ENCODE measurements around the gene SARM1. TPM values are rescaled to one million over a fixed set of nuclear protein-coding genes. Genes with fewer than 3 reads are reported as not detected.

Gene SARM1
- total RNA-seq, 3 donors from 2014 or later (not counting 1 experiment from before 2014, with no cell fraction given), result 25.7 to 33.0 (median 26.2) TPM

DNA sequence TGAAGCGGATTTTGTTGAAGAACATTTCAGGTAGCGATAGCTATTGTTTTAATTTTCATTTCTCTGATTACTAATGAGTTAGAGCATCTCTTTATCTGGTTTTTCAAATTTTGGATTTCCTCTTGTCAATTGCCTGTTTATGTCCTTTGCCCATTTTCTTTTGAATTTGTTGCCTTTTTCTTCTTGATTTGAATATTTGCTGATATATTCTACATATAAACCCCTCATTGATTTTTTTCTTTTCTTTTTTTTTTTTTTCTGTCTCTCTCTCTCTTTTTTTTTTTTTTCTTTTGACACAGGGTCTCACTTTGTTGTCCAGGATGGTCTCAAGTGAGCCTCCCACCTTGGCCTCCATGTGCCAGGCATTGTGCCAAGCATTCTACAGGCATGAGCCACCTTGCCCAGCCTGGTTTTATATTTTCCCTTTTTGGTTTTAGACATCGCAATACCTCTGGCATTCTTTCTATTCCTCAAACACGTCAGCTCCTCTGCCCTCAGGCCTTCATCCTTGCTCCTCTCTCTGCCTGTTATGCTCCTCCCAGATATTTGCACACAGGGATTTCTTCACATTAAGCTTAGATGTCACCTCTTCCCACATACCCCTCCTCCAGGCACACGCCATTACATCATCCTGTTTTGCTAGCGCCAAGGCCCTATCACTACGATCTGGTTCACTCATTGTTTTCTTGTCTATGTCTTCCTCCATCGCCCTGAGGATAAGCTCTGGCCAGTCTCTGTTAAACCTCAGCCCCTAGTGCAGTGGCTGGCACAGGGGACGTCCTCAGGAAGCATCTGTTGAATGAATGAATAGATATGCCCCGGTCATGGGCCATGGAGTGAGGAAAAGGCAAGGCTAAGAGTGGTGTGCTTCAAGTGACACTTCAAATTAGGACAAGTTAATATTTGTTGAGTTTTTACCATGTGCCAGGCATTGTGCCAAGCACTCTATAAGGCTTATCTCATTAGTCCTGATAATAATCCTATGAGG is 8.6 kb downstream of the SARM1 start:
- Mint-ChIP-seq H3K36me3 (no peaks in the 10 kb centered on the region), H3K27ac (no peak overlapping the region), H3K4me1 (peaks cover 7 to 26% of the 10 kb centered on the region in 2 donors), H3K27me3 (ENCODE audit: low read depth in 2 of 2) (peaks cover 0 to 8% of the 10 kb centered on the region in 2 donors), H3K9me3 (no peaks in the 10 kb centered on the region), H3K4me3 (no peak overlapping the region)
- H3K4me3 ChIP-seq (ENCODE audit: low read length), result no peak overlapping the region
- H3K4me1 ChIP-seq (ENCODE audit: control insufficient read depth, insufficient read depth, low read length), result peaks cover 19% of the 10 kb centered on the region
- H3K27ac ChIP-seq (ENCODE audit: low read length), result no peak overlapping the region
- DNase-seq, result no peak
- no peaks in the 10 kb centered on the region for H3K36me3 ChIP-seq (ENCODE audit: control insufficient read depth, insufficient read depth, low read length)
- H3K9me3 ChIP-seq (ENCODE audit: control insufficient read depth, insufficient read depth, low read length), result no peaks in the 10 kb centered on the region
- intact Hi-C loops (cut with micrococcal nuclease), result no loop called here
- TF ChIP-seq, protein P1, sequence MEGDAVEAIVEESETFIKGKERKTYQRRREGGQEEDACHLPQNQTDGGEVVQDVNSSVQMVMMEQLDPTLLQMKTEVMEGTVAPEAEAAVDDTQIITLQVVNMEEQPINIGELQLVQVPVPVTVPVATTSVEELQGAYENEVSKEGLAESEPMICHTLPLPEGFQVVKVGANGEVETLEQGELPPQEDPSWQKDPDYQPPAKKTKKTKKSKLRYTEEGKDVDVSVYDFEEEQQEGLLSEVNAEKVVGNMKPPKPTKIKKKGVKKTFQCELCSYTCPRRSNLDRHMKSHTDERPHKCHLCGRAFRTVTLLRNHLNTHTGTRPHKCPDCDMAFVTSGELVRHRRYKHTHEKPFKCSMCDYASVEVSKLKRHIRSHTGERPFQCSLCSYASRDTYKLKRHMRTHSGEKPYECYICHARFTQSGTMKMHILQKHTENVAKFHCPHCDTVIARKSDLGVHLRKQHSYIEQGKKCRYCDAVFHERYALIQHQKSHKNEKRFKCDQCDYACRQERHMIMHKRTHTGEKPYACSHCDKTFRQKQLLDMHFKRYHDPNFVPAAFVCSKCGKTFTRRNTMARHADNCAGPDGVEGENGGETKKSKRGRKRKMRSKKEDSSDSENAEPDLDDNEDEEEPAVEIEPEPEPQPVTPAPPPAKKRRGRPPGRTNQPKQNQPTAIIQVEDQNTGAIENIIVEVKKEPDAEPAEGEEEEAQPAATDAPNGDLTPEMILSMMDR (IDR thresholded peaks at IDR 0.05), result no peak
- no peak for ATAC-seq
- H3K27me3 ChIP-seq (ENCODE audit: control insufficient read depth, insufficient read depth, low read length), result no peaks in the 10 kb centered on the region
- 76% methylated on average over 10 of the region's 10 CpGs for WGBS (ENCODE audit: insufficient coverage)

DNA sequence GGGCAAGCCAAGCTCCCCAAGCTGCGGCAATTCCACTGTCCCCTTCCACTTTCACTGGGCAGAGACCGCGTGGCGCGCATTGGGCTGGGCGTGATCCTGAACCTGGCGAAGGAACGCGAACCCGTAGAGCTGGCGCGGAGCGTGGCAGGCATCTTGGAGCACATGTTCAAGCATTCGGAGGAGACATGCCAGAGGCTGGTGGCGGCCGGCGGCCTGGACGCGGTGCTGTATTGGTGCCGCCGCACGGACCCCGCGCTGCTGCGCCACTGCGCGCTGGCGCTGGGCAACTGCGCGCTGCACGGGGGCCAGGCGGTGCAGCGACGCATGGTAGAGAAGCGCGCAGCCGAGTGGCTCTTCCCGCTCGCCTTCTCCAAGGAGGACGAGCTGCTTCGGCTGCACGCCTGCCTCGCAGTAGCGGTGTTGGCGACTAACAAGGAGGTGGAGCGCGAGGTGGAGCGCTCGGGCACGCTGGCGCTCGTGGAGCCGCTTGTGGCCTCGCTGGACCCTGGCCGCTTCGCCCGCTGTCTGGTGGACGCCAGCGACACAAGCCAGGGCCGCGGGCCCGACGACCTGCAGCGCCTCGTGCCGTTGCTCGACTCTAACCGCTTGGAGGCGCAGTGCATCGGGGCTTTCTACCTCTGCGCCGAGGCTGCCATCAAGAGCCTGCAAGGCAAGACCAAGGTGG is 9.8 kb downstream of the SARM1 start:
- Histone ChIP-seq H3K9me3 (ENCODE audit: control insufficient read depth, insufficient read depth, low read length) (no peaks in the 10 kb centered on the region), H3K27me3 (ENCODE audit: control insufficient read depth, insufficient read depth, low read length) (no peaks in the 10 kb centered on the region), H3K36me3 (ENCODE audit: control insufficient read depth, insufficient read depth, low read length) (no peaks in the 10 kb centered on the region), H3K4me1 (ENCODE audit: control insufficient read depth, insufficient read depth, low read length) (peaks cover 24% of the 10 kb centered on the region), H3K27ac (ENCODE audit: low read length) (no peak overlapping the region), H3K4me3 (ENCODE audit: low read length) (no peak overlapping the region)
- no peaks in the 10 kb centered on the region for H3K36me3 Mint-ChIP-seq
- peaks cover 0 to 8% of the 10 kb centered on the region in 2 donors for H3K27me3 Mint-ChIP-seq (ENCODE audit: low read depth in 2 of 2)
- peak in 1 of 2 donors; percentile 37 for DNase-seq
- H3K9me3 Mint-ChIP-seq, result no peaks in the 10 kb centered on the region
- TF ChIP-seq, protein P1 (IDR thresholded peaks at IDR 0.05), result no peak
- WGBS (ENCODE audit: insufficient coverage), result 44% methylated on average over 72 of the region's 72 CpGs
- H3K4me1 Mint-ChIP-seq, result peaks cover 7 to 33% of the 10 kb centered on the region in 2 donors
- no peak overlapping the region for H3K27ac Mint-ChIP-seq
- no peak for ATAC-seq
- intact Hi-C loops (cut with micrococcal nuclease), result no loop called here
- peak overlapping the region; percentile 25 for H3K4me3 Mint-ChIP-seq

DNA sequence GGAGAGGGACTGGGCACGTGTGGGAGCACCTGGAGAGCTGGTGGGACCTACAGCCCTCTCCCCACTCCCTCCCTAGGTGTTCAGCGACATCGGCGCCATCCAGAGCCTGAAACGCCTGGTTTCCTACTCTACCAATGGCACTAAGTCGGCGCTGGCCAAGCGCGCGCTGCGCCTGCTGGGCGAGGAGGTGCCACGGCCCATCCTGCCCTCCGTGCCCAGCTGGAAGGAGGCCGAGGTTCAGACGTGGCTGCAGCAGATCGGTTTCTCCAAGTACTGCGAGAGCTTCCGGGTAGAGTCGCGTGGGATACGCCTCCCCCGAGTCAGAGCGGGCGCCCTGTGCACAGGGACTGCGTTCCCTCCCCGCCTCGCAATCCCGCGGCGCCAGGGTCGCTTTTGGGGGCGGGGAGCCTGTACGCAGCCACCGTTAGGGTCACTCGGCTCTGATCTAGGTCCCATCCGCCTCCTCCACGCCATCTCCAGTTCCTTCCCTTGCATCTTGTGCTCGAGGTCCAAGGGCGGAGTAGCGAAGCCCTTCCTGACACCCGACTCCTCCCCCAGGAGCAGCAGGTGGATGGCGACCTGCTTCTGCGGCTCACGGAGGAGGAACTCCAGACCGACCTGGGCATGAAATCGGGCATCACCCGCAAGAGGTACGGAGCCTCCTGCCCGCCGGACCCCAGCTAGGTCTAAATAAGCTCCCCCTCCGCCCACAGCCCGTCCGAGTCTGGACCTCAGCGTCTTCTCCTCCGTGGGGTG is 13.0 kb downstream of the SARM1 start:
- intact Hi-C loops (cut with micrococcal nuclease), result no loop called here
- H3K36me3 ChIP-seq (ENCODE audit: control insufficient read depth, insufficient read depth, low read length), result peaks cover 10% of the 10 kb centered on the region
- H3K9me3 Mint-ChIP-seq, result no peaks in the 10 kb centered on the region
- H3K4me3 Mint-ChIP-seq, result peak overlapping the region; percentile 83
- no peaks in the 10 kb centered on the region for H3K27me3 ChIP-seq (ENCODE audit: control insufficient read depth, insufficient read depth, low read length)
- peak; percentile 47 to 75 for DNase-seq
- peaks cover 7 to 39% of the 10 kb centered on the region in 2 donors for H3K4me1 Mint-ChIP-seq
- peak; percentile 91 to 96 (median 94) for ATAC-seq
- peak overlapping the region; percentile 58 for H3K4me3 ChIP-seq (ENCODE audit: low read length)
- TF ChIP-seq, protein P1 (IDR thresholded peaks at IDR 0.05), result no peak
- 3% methylated on average over 56 of the region's 56 CpGs for WGBS (ENCODE audit: insufficient coverage)
- peak overlapping the region in 1 of 2 donors; percentile 73 for H3K27ac Mint-ChIP-seq
- H3K27ac ChIP-seq (ENCODE audit: low read length), result peak overlapping the region; percentile 12
- peaks cover 24% of the 10 kb centered on the region for H3K4me1 ChIP-seq (ENCODE audit: control insufficient read depth, insufficient read depth, low read length)
- H3K36me3 Mint-ChIP-seq, result no peaks in the 10 kb centered on the region
- H3K9me3 ChIP-seq (ENCODE audit: control insufficient read depth, insufficient read depth, low read length), result no peaks in the 10 kb centered on the region
- H3K27me3 Mint-ChIP-seq (ENCODE audit: low read depth in 2 of 2), result peaks cover 0 to 8% of the 10 kb centered on the region in 2 donors
